SJSA1 (cell line): ENCODE data around the gene THAP3. TPM values are rescaled to one million over a fixed set of nuclear protein-coding genes. Genes with fewer than 3 reads are reported as not detected.
"Not testable (repeated sequence)": the region's sequence is repeated elsewhere in the genome, so short reads cannot be mapped to it uniquely, and the experiment has no call there.

Experiments
- DNase-seq, 2 experiments: peaks; one replicate each; pipeline ENCODE4 v3.0.0-alpha.2; 2015 to 2020; ENCODE audit warnings: low spot score in 2 of 2, low read depth in 1 of 2
- H3K27ac ChIP-seq: fragments of 250-450 bp; sonication (Bioruptor Pico); 2 replicates; pipeline ENCODE4 v1.5.1; 2020; ENCODE audit warnings: mild to moderate bottlenecking, moderate library complexity
- H3K27me3 ChIP-seq: fragments of 250-450 bp; sonication (Bioruptor Pico); replicated peaks from 2 replicates; pipeline ENCODE4 v1.5.1; 2020; ENCODE audit warnings: mild to moderate bottlenecking, moderate library complexity
- H3K36me3 ChIP-seq: fragments of 250-450 bp; sonication (Bioruptor Pico); 2 replicates; pipeline ENCODE4 v1.5.1; 2020; ENCODE audit warnings: mild to moderate bottlenecking
- H3K4me1 ChIP-seq: fragments of 250-450 bp; sonication (Bioruptor Pico); replicated peaks from 2 replicates; pipeline ENCODE4 v1.6.1; 2021; ENCODE audit warnings: mild to moderate bottlenecking
- H3K4me3 ChIP-seq: fragments of 250-450 bp; sonication (Bioruptor Pico); 2 replicates; pipeline ENCODE4 v1.5.1; 2020; ENCODE audit warnings: mild to moderate bottlenecking
- H3K9me3 ChIP-seq: fragments of 250-450 bp; sonication (Bioruptor Pico); replicated peaks from 2 replicates; pipeline ENCODE4 v1.5.1; 2020; ENCODE audit warnings: mild to moderate bottlenecking
- total RNA-seq: library from RNA; depleted of rRNA; stranded (reverse); fragments of >200 nt; shearing (Covaris generic); gene quantifications from 2 replicates; pipeline ENCODE4 v1.2.3, GENCODE V29; 2014

Gene THAP3
- total RNA-seq, 1 experiment from 2014 or later: 28.8 TPM

- Histone ChIP-seq H3K27ac (no peak overlapping the region), H3K9me3 (no peaks in the 10 kb centered on the region), H3K36me3 (peaks cover 51% of the 10 kb centered on the region), H3K4me3 (no peak overlapping the region), H3K4me1 (no peaks in the 10 kb centered on the region), H3K27me3 (no peaks in the 10 kb centered on the region)
- no peak for DNase-seq
Measured at GRCh38 chr1:6648556-6648955, 23.9 kb downstream of the THAP3 start.

- Histone ChIP-seq H3K9me3 (no peaks in the 10 kb centered on the region), H3K27me3 (no peaks in the 10 kb centered on the region), H3K27ac (no peak overlapping the region), H3K4me3 (no peak overlapping the region), H3K36me3 (peaks cover 38% of the 10 kb centered on the region), H3K4me1 (no peaks in the 10 kb centered on the region)
- no peak for DNase-seq
Measured at GRCh38 chr1:6651909-6652308, 27.2 kb downstream of the THAP3 start.

GRCh38 chr1:6652986-6653385 lies 28.3 kb downstream of the THAP3 start:
- H3K27me3 ChIP-seq: no peaks in the 10 kb centered on the region
- no peak overlapping the region for H3K27ac ChIP-seq
- H3K36me3 ChIP-seq: peaks cover 46% of the 10 kb centered on the region
- no peaks in the 10 kb centered on the region for H3K9me3 ChIP-seq
- no peak overlapping the region for H3K4me3 ChIP-seq
- DNase-seq: no peak
- no peaks in the 10 kb centered on the region for H3K4me1 ChIP-seq

- Histone ChIP-seq H3K36me3 (peaks cover 46% of the 10 kb centered on the region), H3K27me3 (no peaks in the 10 kb centered on the region), H3K4me3 (no peak overlapping the region), H3K9me3 (no peaks in the 10 kb centered on the region), H3K4me1 (no peaks in the 10 kb centered on the region), H3K27ac (no peak overlapping the region)
- no peak for DNase-seq
Measured at GRCh38 chr1:6653436-6654290, 29.0 kb downstream of the THAP3 start.

- no peak for DNase-seq
- H3K27ac ChIP-seq: no peak overlapping the region
Measured at GRCh38 chr1:6657138-6657537, 32.5 kb downstream of the THAP3 start.

GRCh38 chr1:6658359-6659060 lies 33.8 kb downstream of the THAP3 start:
- DNase-seq: no peak
- no peaks in the 10 kb centered on the region for H3K9me3 ChIP-seq
- H3K27ac ChIP-seq: no peak overlapping the region
- peaks cover 23% of the 10 kb centered on the region for H3K36me3 ChIP-seq
- H3K4me3 ChIP-seq: no peak overlapping the region
- H3K27me3 ChIP-seq: no peaks in the 10 kb centered on the region
- no peaks in the 10 kb centered on the region for H3K4me1 ChIP-seq

More at GRCh38 chr1:6657138-6657537, 32.5 kb downstream of the THAP3 start:
- Histone ChIP-seq H3K27me3 (no peaks in the 10 kb centered on the region), H3K4me1 (no peaks in the 10 kb centered on the region), H3K4me3 (no peak overlapping the region), H3K36me3 (peaks cover 37% of the 10 kb centered on the region), H3K9me3 (no peaks in the 10 kb centered on the region)

GRCh38 chr1:6660415-6661049 lies 35.9 kb downstream of the THAP3 start:
- H3K9me3 ChIP-seq: no peaks in the 10 kb centered on the region
- H3K4me3 ChIP-seq: no peak overlapping the region
- no peak for DNase-seq
- H3K27ac ChIP-seq: no peak overlapping the region
- H3K27me3 ChIP-seq: no peaks in the 10 kb centered on the region
- H3K36me3 ChIP-seq: peaks cover 18% of the 10 kb centered on the region
- no peaks in the 10 kb centered on the region for H3K4me1 ChIP-seq

GRCh38 chr1:6662468-6662867 lies 37.8 kb downstream of the THAP3 start:
- H3K4me1 ChIP-seq, DNase-seq, H3K27me3 ChIP-seq, H3K9me3 ChIP-seq, H3K4me3 ChIP-seq, H3K27ac ChIP-seq: not testable (repeated sequence)
- H3K36me3 ChIP-seq: peaks cover 30% of the 10 kb centered on the region

GRCh38 chr1:6666696-6667095 lies 42.0 kb downstream of the THAP3 start:
- H3K9me3 ChIP-seq: no peaks in the 10 kb centered on the region
- H3K27me3 ChIP-seq: no peaks in the 10 kb centered on the region
- peaks cover 32% of the 10 kb centered on the region for H3K36me3 ChIP-seq
- no peak for DNase-seq
- H3K4me1 ChIP-seq: no peaks in the 10 kb centered on the region
- no peak overlapping the region for H3K27ac ChIP-seq
- no peak overlapping the region for H3K4me3 ChIP-seq

GRCh38 chr1:6667139-6667538 lies 42.5 kb downstream of the THAP3 start:
- DNase-seq: no peak
- H3K27ac ChIP-seq: no peak overlapping the region
- H3K36me3 ChIP-seq: peaks cover 35% of the 10 kb centered on the region
- H3K4me3 ChIP-seq: no peak overlapping the region
- no peaks in the 10 kb centered on the region for H3K9me3 ChIP-seq
- no peaks in the 10 kb centered on the region for H3K27me3 ChIP-seq
- no peaks in the 10 kb centered on the region for H3K4me1 ChIP-seq

- no peaks in the 10 kb centered on the region for H3K27me3 ChIP-seq
- no peaks in the 10 kb centered on the region for H3K4me1 ChIP-seq
- peaks cover 42% of the 10 kb centered on the region for H3K36me3 ChIP-seq
- H3K27ac ChIP-seq: no peak overlapping the region
- H3K9me3 ChIP-seq: no peaks in the 10 kb centered on the region
- no peak for DNase-seq
- H3K4me3 ChIP-seq: no peak overlapping the region
Measured at GRCh38 chr1:6668503-6668902, 43.8 kb downstream of the THAP3 start.

GRCh38 chr1:6672558-6672957 lies 47.9 kb downstream of the THAP3 start:
- H3K4me3 ChIP-seq: no peak overlapping the region
- H3K27ac ChIP-seq: no peak overlapping the region
- H3K27me3 ChIP-seq: no peaks in the 10 kb centered on the region
- H3K36me3 ChIP-seq: peaks cover 41% of the 10 kb centered on the region
- no peaks in the 10 kb centered on the region for H3K9me3 ChIP-seq
- no peak for DNase-seq
- no peaks in the 10 kb centered on the region for H3K4me1 ChIP-seq

GRCh38 chr1:6673816-6674398 lies 49.2 kb downstream of the THAP3 start:
- peaks cover 44% of the 10 kb centered on the region for H3K36me3 ChIP-seq
- no peak overlapping the region for H3K27ac ChIP-seq
- no peak for DNase-seq
- no peaks in the 10 kb centered on the region for H3K27me3 ChIP-seq
- no peaks in the 10 kb centered on the region for H3K9me3 ChIP-seq
- H3K4me1 ChIP-seq: no peaks in the 10 kb centered on the region
- H3K4me3 ChIP-seq: no peak overlapping the region

GRCh38 chr1:6674771-6675170 lies 50.1 kb downstream of the THAP3 start:
- Histone ChIP-seq H3K36me3 (peaks cover 53% of the 10 kb centered on the region), H3K27me3 (no peaks in the 10 kb centered on the region), H3K4me3 (no peak overlapping the region), H3K27ac (no peak overlapping the region), H3K4me1 (no peaks in the 10 kb centered on the region), H3K9me3 (no peaks in the 10 kb centered on the region)
- DNase-seq: no peak
